Measurements from ENCODE around the gene FRY. TPM values are rescaled to one million over a fixed set of nuclear protein-coding genes. Genes with fewer than 3 reads are reported as not detected.

Gene FRY
- total RNA-seq, 4 donors from 2014 or later = 27.4 to 50.4 (median 39.4) TPM

- Histone ChIP-seq H3K27ac (no peak overlapping the region), H3K4me1 (no peaks in the 10 kb centered on the region), H3K9me3 (peaks cover 3% of the 10 kb centered on the region), H3K4me3 (replicated peaks in 1 of 3) (no peak overlapping the region), H3K27me3 (no peaks in the 10 kb centered on the region), H3K36me3 (no peaks in the 10 kb centered on the region)
- 97 to 98% methylated on average over 2 of the region's 2 CpGs for WGBS, 2 donors
- intact Hi-C loops (cut with DNase I) = no loop called here
- TF ChIP-seq, protein P1, sequence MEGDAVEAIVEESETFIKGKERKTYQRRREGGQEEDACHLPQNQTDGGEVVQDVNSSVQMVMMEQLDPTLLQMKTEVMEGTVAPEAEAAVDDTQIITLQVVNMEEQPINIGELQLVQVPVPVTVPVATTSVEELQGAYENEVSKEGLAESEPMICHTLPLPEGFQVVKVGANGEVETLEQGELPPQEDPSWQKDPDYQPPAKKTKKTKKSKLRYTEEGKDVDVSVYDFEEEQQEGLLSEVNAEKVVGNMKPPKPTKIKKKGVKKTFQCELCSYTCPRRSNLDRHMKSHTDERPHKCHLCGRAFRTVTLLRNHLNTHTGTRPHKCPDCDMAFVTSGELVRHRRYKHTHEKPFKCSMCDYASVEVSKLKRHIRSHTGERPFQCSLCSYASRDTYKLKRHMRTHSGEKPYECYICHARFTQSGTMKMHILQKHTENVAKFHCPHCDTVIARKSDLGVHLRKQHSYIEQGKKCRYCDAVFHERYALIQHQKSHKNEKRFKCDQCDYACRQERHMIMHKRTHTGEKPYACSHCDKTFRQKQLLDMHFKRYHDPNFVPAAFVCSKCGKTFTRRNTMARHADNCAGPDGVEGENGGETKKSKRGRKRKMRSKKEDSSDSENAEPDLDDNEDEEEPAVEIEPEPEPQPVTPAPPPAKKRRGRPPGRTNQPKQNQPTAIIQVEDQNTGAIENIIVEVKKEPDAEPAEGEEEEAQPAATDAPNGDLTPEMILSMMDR (IDR thresholded peaks at IDR 0.05) = no peak
- no peak for TF ChIP-seq POLR2A (IDR thresholded peaks at IDR 0.05)
- DNase-seq = no peak
Observed at GRCh38 chr13:32334671-32335070, 303.1 kb downstream of the FRY start.

GRCh38 chr13:32340914-32341313 lies 309.3 kb downstream of the FRY start:
- Histone ChIP-seq H3K36me3 (no peaks in the 10 kb centered on the region), H3K4me1 (no peaks in the 10 kb centered on the region), H3K9me3 (peaks cover 3% of the 10 kb centered on the region), H3K27me3 (no peaks in the 10 kb centered on the region), H3K4me3 (replicated peaks in 1 of 3) (no peak overlapping the region), H3K27ac (no peak overlapping the region)
- WGBS, 2 donors = 88 to 91% methylated on average over 3 of the region's 3 CpGs
- DNase-seq = no peak
- no peak for TF ChIP-seq POLR2A (IDR thresholded peaks at IDR 0.05)
- TF ChIP-seq, protein P1 (IDR thresholded peaks at IDR 0.05) = no peak
- intact Hi-C loops (cut with DNase I) = no loop called here

DNA sequence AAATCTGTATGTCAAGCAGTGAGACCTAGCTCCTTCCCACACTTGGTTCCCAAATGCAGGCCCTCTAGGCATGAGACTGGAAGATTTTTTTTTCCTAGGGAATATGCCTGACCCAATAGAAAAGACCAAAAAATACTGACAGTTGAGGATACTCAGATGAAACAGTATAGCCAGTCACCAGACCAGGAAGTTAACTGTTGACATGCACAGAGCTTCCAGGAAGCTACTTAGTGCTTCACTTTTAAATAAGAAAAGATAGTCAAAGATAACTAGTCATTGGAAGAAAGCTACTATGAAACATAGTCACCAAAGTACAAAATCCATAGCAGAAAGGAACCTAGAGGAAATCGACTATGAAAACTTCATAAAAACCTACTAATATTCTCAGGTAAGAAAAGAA lies 316.1 kb downstream of the FRY start:
- H3K9me3 ChIP-seq = no peaks in the 10 kb centered on the region
- H3K27ac ChIP-seq = no peak overlapping the region
- TF ChIP-seq POLR2A (IDR thresholded peaks at IDR 0.05) = no peak
- TF ChIP-seq, protein P1 (IDR thresholded peaks at IDR 0.05) = no peak
- H3K4me3 ChIP-seq (replicated peaks in 1 of 3) = no peak overlapping the region
- H3K27me3 ChIP-seq = no peaks in the 10 kb centered on the region
- no peak for DNase-seq
- H3K4me1 ChIP-seq = no peaks in the 10 kb centered on the region
- H3K36me3 ChIP-seq = no peaks in the 10 kb centered on the region
- WGBS, 2 donors = 41 to 95% methylated on average over 1 of the region's 1 CpG
- intact Hi-C loops (cut with DNase I) = no loop called here
